Esophagus (tissue), 2 donors: Measurements from ENCODE around the gene ELF5. TPM values are rescaled to one million over a fixed set of nuclear protein-coding genes. Genes with fewer than 3 reads are reported as not detected.

Source experiments
- H3K27ac ChIP-seq, 2 donors: one replicate each; pipeline ENCODE4 v1.5.1; 2013; ENCODE audit warnings: low read depth in 2 of 2, mild to moderate bottlenecking in 2 of 2, inconsistent platforms in 1 of 2, low read length in 1 of 2, moderate library complexity in 1 of 2
- H3K27me3 ChIP-seq, 2 donors: one replicate each; pipeline ENCODE4 v1.6.1; 2013; ENCODE audit warnings: low read length in 2 of 2, control low read depth in 1 of 2, mild to moderate bottlenecking in 1 of 2; ENCODE audit not compliant: insufficient read depth in 2 of 2, control insufficient read depth in 1 of 2
- H3K36me3 ChIP-seq, 2 donors: one replicate each; pipeline ENCODE4 v1.6.1; 2013; ENCODE audit warnings: low read length in 1 of 2; ENCODE audit not compliant: control insufficient read depth in 2 of 2, insufficient read depth in 2 of 2
- H3K4me1 ChIP-seq, 2 donors: one replicate each; pipeline ENCODE4 v1.6.1; 2013; ENCODE audit warnings: low read length in 1 of 2; ENCODE audit not compliant: control insufficient read depth in 2 of 2, insufficient read depth in 2 of 2
- H3K4me3 ChIP-seq, 2 donors: one replicate each; pipeline ENCODE4 v1.5.1; 2013; ENCODE audit warnings: low read length in 2 of 2, mild to moderate bottlenecking in 2 of 2, low read depth in 1 of 2, moderate library complexity in 1 of 2
- H3K9me3 ChIP-seq, 2 donors: one replicate each; pipeline ENCODE4 v1.6.1; 2013; ENCODE audit warnings: mild to moderate bottlenecking in 2 of 2, low read depth in 1 of 2, low read length in 1 of 2, moderate library complexity in 1 of 2; ENCODE audit not compliant: control insufficient read depth in 2 of 2, insufficient read depth in 1 of 2
- WGBS, 2 donors: extraction: QIAGEN DNeasy Blood & Tissue Kit; methylation state at CpG; one replicate each; pipeline ENCODE4 v1.1.7; 2013; 5-methylcytosine and 5-hydroxymethylcytosine counted together
- polyA plus RNA-seq, 2 donors: library from polyadenylated mRNA; stranded (reverse); fragments of 200-250 nt; gene quantifications; one replicate each; pipeline ENCODE4 v1.2.3, GENCODE V29; 2013
- donor health status: healthy with polysubstance abuse.
- donor health status: Bipolar disorder and iron deficiency.

ELF5 gene
- polyA plus RNA-seq, 2 donors: 0.41 to 0.47 TPM

GRCh38 chr11:34525098-34525497 is 11.5 kb upstream of the ELF5 start:
- Histone ChIP-seq H3K4me1 (no peaks in the 10 kb centered on the region), H3K27me3 (no peaks in the 10 kb centered on the region), H3K4me3 (no peak overlapping the region), H3K9me3 (no peaks in the 10 kb centered on the region), H3K27ac (no peak overlapping the region), H3K36me3 (no peaks in the 10 kb centered on the region)
- WGBS, 2 donors: 76 to 87% methylated on average over 4 of the region's 4 CpGs

- 68 to 81% methylated on average over 12 of the region's 12 CpGs for WGBS, 2 donors
- no peaks in the 10 kb centered on the region for H3K9me3 ChIP-seq
- no peaks in the 10 kb centered on the region for H3K36me3 ChIP-seq
- no peak overlapping the region for H3K27ac ChIP-seq
- H3K4me1 ChIP-seq: no peaks in the 10 kb centered on the region
- H3K4me3 ChIP-seq: no peak overlapping the region
- no peaks in the 10 kb centered on the region for H3K27me3 ChIP-seq
Measured at GRCh38 chr11:34524696-34525095, 11.1 kb upstream of the ELF5 start.

GRCh38 chr11:34523053-34523452 is 9.5 kb upstream of the ELF5 start:
- Histone ChIP-seq H3K9me3 (no peaks in the 10 kb centered on the region), H3K27me3 (no peaks in the 10 kb centered on the region), H3K27ac (no peak overlapping the region), H3K4me3 (no peak overlapping the region), H3K36me3 (no peaks in the 10 kb centered on the region), H3K4me1 (no peaks in the 10 kb centered on the region)
- WGBS, 2 donors: 58 to 68% methylated on average over 3 of the region's 3 CpGs

GRCh38 chr11:34522188-34522587 is 8.6 kb upstream of the ELF5 start:
- Histone ChIP-seq H3K4me3 (no peak overlapping the region), H3K27me3 (no peaks in the 10 kb centered on the region), H3K27ac (no peak overlapping the region), H3K4me1 (no peaks in the 10 kb centered on the region), H3K9me3 (no peaks in the 10 kb centered on the region), H3K36me3 (no peaks in the 10 kb centered on the region)
- 80% methylated on average over 2 of the region's 2 CpGs for WGBS, 2 donors

- H3K27me3 ChIP-seq: no peaks in the 10 kb centered on the region
- no peaks in the 10 kb centered on the region for H3K36me3 ChIP-seq
- no peaks in the 10 kb centered on the region for H3K9me3 ChIP-seq
- H3K4me3 ChIP-seq: no peak overlapping the region
- H3K27ac ChIP-seq: no peak overlapping the region
- H3K4me1 ChIP-seq: no peaks in the 10 kb centered on the region
Measured at GRCh38 chr11:34521265-34521664, 7.7 kb upstream of the ELF5 start.

- Histone ChIP-seq H3K27me3 (no peaks in the 10 kb centered on the region), H3K4me3 (no peak overlapping the region), H3K36me3 (no peaks in the 10 kb centered on the region), H3K9me3 (no peaks in the 10 kb centered on the region), H3K27ac (no peak overlapping the region), H3K4me1 (no peaks in the 10 kb centered on the region)
- WGBS, 2 donors: 87 to 91% methylated on average over 2 of the region's 2 CpGs
Measured at GRCh38 chr11:34519595-34520235, 6.1 kb upstream of the ELF5 start.

- WGBS, 2 donors: 88 to 89% methylated on average over 6 of the region's 6 CpGs
- Histone ChIP-seq H3K4me3 (no peak overlapping the region), H3K4me1 (peaks cover 0 to 7% of the 10 kb centered on the region in 2 donors), H3K9me3 (no peaks in the 10 kb centered on the region), H3K27me3 (no peaks in the 10 kb centered on the region), H3K27ac (no peak overlapping the region), H3K36me3 (no peaks in the 10 kb centered on the region)
Measured at GRCh38 chr11:34516247-34517040, 2.9 kb upstream of the ELF5 start.

- H3K4me1 ChIP-seq: peaks cover 0 to 7% of the 10 kb centered on the region in 2 donors
- H3K36me3 ChIP-seq: no peaks in the 10 kb centered on the region
- no peak overlapping the region for H3K4me3 ChIP-seq
- 87 to 89% methylated on average over 7 of the region's 7 CpGs for WGBS, 2 donors
- H3K27ac ChIP-seq: no peak overlapping the region
- H3K9me3 ChIP-seq: no peaks in the 10 kb centered on the region
- no peaks in the 10 kb centered on the region for H3K27me3 ChIP-seq
Measured at GRCh38 chr11:34514597-34514996, 1.0 kb upstream of the ELF5 start.

GRCh38 chr11:34512840-34513681 is 533 bp downstream of the ELF5 start:
- Histone ChIP-seq H3K9me3 (no peaks in the 10 kb centered on the region), H3K27me3 (no peaks in the 10 kb centered on the region), H3K27ac (no peak overlapping the region), H3K4me3 (no peak overlapping the region), H3K4me1 (peaks cover 0 to 7% of the 10 kb centered on the region in 2 donors), H3K36me3 (no peaks in the 10 kb centered on the region)
- WGBS, 2 donors: 60 to 69% methylated on average over 24 of the region's 24 CpGs
